ENCODE measurements around the gene PLXDC1. TPM values are rescaled to one million over a fixed set of nuclear protein-coding genes. Genes with fewer than 3 reads are reported as not detected.

PLXDC1 gene
- total and polyA plus RNA-seq, 2 of the 13 experiments (the other 11 are each of a cell fraction or from before 2014, with no cell fraction given): not detected

- Histone ChIP-seq H3K4me2 (ENCODE audit: low read depth, low read length) (no peak overlapping the region), H3K36me3 (replicated peaks in 1 of 2; ENCODE audit: control insufficient read depth in 1 of 2, insufficient read depth in 2 of 2, low read length in 2 of 2) (no peaks in the 10 kb centered on the region), H2AFZ (ENCODE audit: low read length) (no peak overlapping the region), H3K27ac (ENCODE audit: extremely low read length, insufficient read depth, low read length) (no peak overlapping the region), H3K9ac (ENCODE audit: insufficient read depth, low read depth, low read length) (no peak overlapping the region), H3K4me3 (replicated peaks in 1 of 3; ENCODE audit: insufficient read depth in 1 of 3, low read depth in 2 of 3, low read length in 3 of 3) (no peak overlapping the region), H3K27me3 (ENCODE audit: control insufficient read depth in 1 of 2, insufficient read depth in 2 of 2, low read length in 2 of 2) (no peaks in the 10 kb centered on the region), H4K20me1 (ENCODE audit: insufficient read depth, low read length) (no peaks in the 10 kb centered on the region; the same call in 1 of the 2 replicates), H3K4me1 (ENCODE audit: insufficient read depth, low read length) (no peaks in the 10 kb centered on the region), H3K79me2 (ENCODE audit: insufficient read depth, low read length) (no peaks in the 10 kb centered on the region), H3K9me3 (ENCODE audit: low read length) (no peaks in the 10 kb centered on the region)
- no peak for TF ChIP-seq CTCF (CRISPR knock-in tag; IDR thresholded peaks at IDR 0.05)
- no peak for TF ChIP-seq SKIL (CRISPR knock-in tag; IDR thresholded peaks at IDR 0.05; ENCODE audit: borderline replicate concordance)
- TF ChIP-seq SETDB1 (CRISPR knock-in tag; IDR thresholded peaks at IDR 0.05; ENCODE audit: borderline replicate concordance): no peak
- TF ChIP-seq NR3C1 (CRISPR knock-in tag; IDR thresholded peaks at IDR 0.05): no peak
- TF ChIP-seq ZNF251 (CRISPR knock-in tag; IDR thresholded peaks at IDR 0.05): no peak
- TF ChIP-seq AHR (CRISPR knock-in tag; IDR thresholded peaks at IDR 0.05): no peak
- TF ChIP-seq EHMT2 (IDR thresholded peaks at IDR 0.05; ENCODE audit: borderline replicate concordance, low read depth, low read length): no peak
- TF ChIP-seq ZNF550 (CRISPR knock-in tag; IDR thresholded peaks at IDR 0.05; ENCODE audit: borderline replicate concordance): no peak
- TF ChIP-seq BORCS8-MEF2B (CRISPR knock-in tag; IDR thresholded peaks at IDR 0.05): no peak
- TF ChIP-seq TOPORS (CRISPR knock-in tag; IDR thresholded peaks at IDR 0.05): no peak
- no peak for TF ChIP-seq CENPT (CRISPR knock-in tag; IDR thresholded peaks at IDR 0.05; ENCODE audit: low read depth)
- TF ChIP-seq HOXA3 (CRISPR knock-in tag; IDR thresholded peaks at IDR 0.05): no peak
- no peak for TF ChIP-seq ZMAT3 (CRISPR knock-in tag; conservative IDR thresholded peaks at IDR 0.05)
- no peak for TF ChIP-seq TOE1 (CRISPR knock-in tag; IDR thresholded peaks at IDR 0.05)
- no peak for TF ChIP-seq ZNF205 (CRISPR knock-in tag; IDR thresholded peaks at IDR 0.05)
- TF ChIP-seq THAP8 (CRISPR knock-in tag; IDR thresholded peaks at IDR 0.05; ENCODE audit: borderline replicate concordance): no peak
- no peak for TF ChIP-seq ZBTB3 (CRISPR knock-in tag; IDR thresholded peaks at IDR 0.05; ENCODE audit: borderline replicate concordance, low read depth)
- 87% methylated on average over 4 of the region's 4 CpGs for WGBS (ENCODE audit: low lambda C conversion rate)
- intact Hi-C loops (cut with micrococcal nuclease; ENCODE audit: unreplicated experiment): no loop called here
- ChIA-PET POLR2A (no interaction called here), CTCF (ENCODE audit: low intra/inter-chr PET ratio, low total read pairs) (no interaction called here)
- DNase-seq (ENCODE audit: low spot score) (no peak), FAIRE-seq (no peak), ATAC-seq (no peak)
- no TSS peak for BruUV-seq (replicated peaks)
- in situ Hi-C loops (cut with HindIII; ENCODE audit: extremely low pct_ligation_motif_present, low pct_unique_long_range_greater_than_20kb): no loop called here
Measured at GRCh38 chr17:39178536-39178935, 27.1 kb upstream of the PLXDC1 start.
